Esophagus squamous epithelium (tissue), 4 donors: ENCODE results near the gene GJB4.

Source experiments
- POLR2A ChIP-seq, 4 donors: fragments of 450-650 bp; IDR thresholded peaks; one replicate each; pipeline ENCODE4 v1.6.1; 2017; ENCODE audit warnings: antibody characterized with exemption in 4 of 4, mild to moderate bottlenecking in 4 of 4, moderate library complexity in 3 of 4
- TF ChIP-seq, protein P1 (sequence below), 6 experiments: fragments of 450-650 bp in 4 of 6; fragments of 200-600 bp in 2 of 6; sonication (generic) in 2 of 6; IDR thresholded peaks; one replicate each; pipeline ENCODE4 v1.5.1; 2016 to 2019; ENCODE audit warnings: antibody characterized with exemption in 6 of 6, mild to moderate bottlenecking in 4 of 6, moderate library complexity in 4 of 6

DNA sequence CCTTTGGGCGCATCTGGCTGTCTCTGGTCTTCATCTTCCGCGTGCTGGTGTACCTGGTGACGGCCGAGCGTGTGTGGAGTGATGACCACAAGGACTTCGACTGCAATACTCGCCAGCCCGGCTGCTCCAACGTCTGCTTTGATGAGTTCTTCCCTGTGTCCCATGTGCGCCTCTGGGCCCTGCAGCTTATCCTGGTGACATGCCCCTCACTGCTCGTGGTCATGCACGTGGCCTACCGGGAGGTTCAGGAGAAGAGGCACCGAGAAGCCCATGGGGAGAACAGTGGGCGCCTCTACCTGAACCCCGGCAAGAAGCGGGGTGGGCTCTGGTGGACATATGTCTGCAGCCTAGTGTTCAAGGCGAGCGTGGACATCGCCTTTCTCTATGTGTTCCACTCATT, 2.2 kb upstream of the GJB4 start:
- TF ChIP-seq POLR2A (IDR thresholded peaks at IDR 0.05): no peak
- TF ChIP-seq, protein P1, sequence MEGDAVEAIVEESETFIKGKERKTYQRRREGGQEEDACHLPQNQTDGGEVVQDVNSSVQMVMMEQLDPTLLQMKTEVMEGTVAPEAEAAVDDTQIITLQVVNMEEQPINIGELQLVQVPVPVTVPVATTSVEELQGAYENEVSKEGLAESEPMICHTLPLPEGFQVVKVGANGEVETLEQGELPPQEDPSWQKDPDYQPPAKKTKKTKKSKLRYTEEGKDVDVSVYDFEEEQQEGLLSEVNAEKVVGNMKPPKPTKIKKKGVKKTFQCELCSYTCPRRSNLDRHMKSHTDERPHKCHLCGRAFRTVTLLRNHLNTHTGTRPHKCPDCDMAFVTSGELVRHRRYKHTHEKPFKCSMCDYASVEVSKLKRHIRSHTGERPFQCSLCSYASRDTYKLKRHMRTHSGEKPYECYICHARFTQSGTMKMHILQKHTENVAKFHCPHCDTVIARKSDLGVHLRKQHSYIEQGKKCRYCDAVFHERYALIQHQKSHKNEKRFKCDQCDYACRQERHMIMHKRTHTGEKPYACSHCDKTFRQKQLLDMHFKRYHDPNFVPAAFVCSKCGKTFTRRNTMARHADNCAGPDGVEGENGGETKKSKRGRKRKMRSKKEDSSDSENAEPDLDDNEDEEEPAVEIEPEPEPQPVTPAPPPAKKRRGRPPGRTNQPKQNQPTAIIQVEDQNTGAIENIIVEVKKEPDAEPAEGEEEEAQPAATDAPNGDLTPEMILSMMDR (IDR thresholded peaks at IDR 0.05): no peak
